Liver (tissue), 3 donors: ENCODE measurements around the gene HEATR5A.

Experiments
- ATF3 ChIP-seq: IDR thresholded peaks from 2 replicates; pipeline ENCODE4 v1.6.1; 2016; ENCODE audit warnings: antibody characterized with exemption
- CTCF ChIP-seq: fragments of 150-350 bp; IDR thresholded peaks from 2 replicates; pipeline ENCODE4 v1.5.1; 2017; ENCODE audit warnings: improper control_type of control experiment, low read depth, low read length; ENCODE audit not compliant: missing input control
- EGR1 ChIP-seq, 2 donors: IDR thresholded peaks; 2 replicates each; pipeline ENCODE4 v1.6.1; 2016 to 2018; ENCODE audit warnings: antibody characterized with exemption in 2 of 2, low read depth in 2 of 2
- FOXA1 ChIP-seq: IDR thresholded peaks from 2 replicates; pipeline ENCODE4 v1.6.1; 2016; ENCODE audit warnings: antibody characterized with exemption
- GABPA ChIP-seq, 2 donors: IDR thresholded peaks in 1 of 2; conservative IDR thresholded peaks in 1 of 2; 2 replicates each; pipeline ENCODE4 v1.6.1; 2016; ENCODE audit warnings: antibody characterized with exemption in 2 of 2, mild to moderate bottlenecking in 1 of 2, moderate library complexity in 1 of 2
- JUND ChIP-seq, 2 donors: IDR thresholded peaks; 2 replicates each; pipeline ENCODE4 v1.6.1; 2016; ENCODE audit warnings: antibody characterized with exemption in 2 of 2
- MAX ChIP-seq: IDR thresholded peaks from 2 replicates; pipeline ENCODE4 v1.6.1; 2016; ENCODE audit warnings: antibody characterized with exemption
- NR2F2 ChIP-seq: IDR thresholded peaks from 2 replicates; pipeline ENCODE4 v1.6.1; 2016; ENCODE audit warnings: antibody characterized with exemption
- TAF1 ChIP-seq: conservative IDR thresholded peaks from 2 replicates; pipeline ENCODE4 v1.6.1; 2016; ENCODE audit warnings: antibody characterized with exemption, mild to moderate bottlenecking
- ZBTB33 ChIP-seq: IDR thresholded peaks from 2 replicates; pipeline ENCODE4 v1.6.1; 2016; ENCODE audit warnings: antibody characterized with exemption
- donor health status: healthy.
- donor health status: healthy.

GRCh38 chr14:31414190-31414833 lies 6.0 kb downstream of the HEATR5A start:
- TF ChIP-seq CTCF: no peak
- TF ChIP-seq JUND (IDR thresholded peaks at IDR 0.05): no peak
- no peak for TF ChIP-seq TAF1
- no peak for TF ChIP-seq MAX
- no peak for TF ChIP-seq GABPA (IDR thresholded peaks at IDR 0.05 in 1 of 2, conservative IDR thresholded peaks at IDR 0.05 in 1 of 2)
- TF ChIP-seq ATF3: no peak
- TF ChIP-seq FOXA1: no peak
- no peak for TF ChIP-seq NR2F2
- TF ChIP-seq ZBTB33: no peak
- no peak for TF ChIP-seq EGR1 (IDR thresholded peaks at IDR 0.05; ENCODE audit: low read depth in 2 of 2)
